Omental fat pad (tissue), 4 donors: ENCODE data around the gene SRRD. TPM values are rescaled to one million over a fixed set of nuclear protein-coding genes. Genes with fewer than 3 reads are reported as not detected.

Experiments used
- ATAC-seq: fragments of 150-250 bp; one replicate; pipeline ENCODE4 v1.9.1; 2016; ENCODE audit warnings: mild to moderate bottlenecking, moderate library complexity; ENCODE audit not compliant: low FRiP score
- DNase-seq: peaks from one replicate; pipeline ENCODE4 v3.0.0-alpha.2; 2019; ENCODE audit warnings: low spot score
- total RNA-seq, 4 donors: library from RNA; depleted of rRNA; stranded (reverse); fragments of >200 nt; gene quantifications; one replicate each; pipeline ENCODE4 v1.1.0, GENCODE V29; 2016
- TF ChIP-seq, protein P1 (sequence below), 3 donors: fragments of 450-650 bp; IDR thresholded peaks; one replicate each; pipeline ENCODE4 v1.5.1; 2016 to 2017; ENCODE audit warnings: antibody characterized with exemption in 3 of 3, mild to moderate bottlenecking in 3 of 3, moderate library complexity in 2 of 3

The SRRD gene
- total RNA-seq, 4 donors from 2014 or later: 9.8 to 22.1 (median 13.0) TPM

DNA sequence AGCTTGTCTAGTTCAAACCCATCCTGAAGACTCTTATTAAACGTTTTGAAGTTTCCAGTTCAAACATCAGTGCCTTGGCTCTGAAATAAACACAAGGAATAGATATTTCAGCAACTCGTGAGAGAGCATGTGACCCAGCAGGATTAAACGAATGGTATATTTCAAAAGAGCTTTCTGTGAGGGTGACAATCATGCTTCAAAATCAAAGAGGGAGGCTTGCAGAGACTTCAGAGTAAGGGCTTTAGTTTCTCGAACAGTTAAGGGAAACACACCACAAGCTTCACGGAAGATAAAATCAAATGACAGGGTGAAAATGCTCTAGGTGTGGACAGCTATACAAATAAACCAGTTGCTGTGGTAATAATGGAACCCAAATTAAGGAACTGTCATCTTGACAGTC, 1.5 kb upstream of the SRRD start:
- ATAC-seq (no peak), DNase-seq (no peak)
- TF ChIP-seq, protein P1, sequence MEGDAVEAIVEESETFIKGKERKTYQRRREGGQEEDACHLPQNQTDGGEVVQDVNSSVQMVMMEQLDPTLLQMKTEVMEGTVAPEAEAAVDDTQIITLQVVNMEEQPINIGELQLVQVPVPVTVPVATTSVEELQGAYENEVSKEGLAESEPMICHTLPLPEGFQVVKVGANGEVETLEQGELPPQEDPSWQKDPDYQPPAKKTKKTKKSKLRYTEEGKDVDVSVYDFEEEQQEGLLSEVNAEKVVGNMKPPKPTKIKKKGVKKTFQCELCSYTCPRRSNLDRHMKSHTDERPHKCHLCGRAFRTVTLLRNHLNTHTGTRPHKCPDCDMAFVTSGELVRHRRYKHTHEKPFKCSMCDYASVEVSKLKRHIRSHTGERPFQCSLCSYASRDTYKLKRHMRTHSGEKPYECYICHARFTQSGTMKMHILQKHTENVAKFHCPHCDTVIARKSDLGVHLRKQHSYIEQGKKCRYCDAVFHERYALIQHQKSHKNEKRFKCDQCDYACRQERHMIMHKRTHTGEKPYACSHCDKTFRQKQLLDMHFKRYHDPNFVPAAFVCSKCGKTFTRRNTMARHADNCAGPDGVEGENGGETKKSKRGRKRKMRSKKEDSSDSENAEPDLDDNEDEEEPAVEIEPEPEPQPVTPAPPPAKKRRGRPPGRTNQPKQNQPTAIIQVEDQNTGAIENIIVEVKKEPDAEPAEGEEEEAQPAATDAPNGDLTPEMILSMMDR (IDR thresholded peaks at IDR 0.05): no peak

DNA sequence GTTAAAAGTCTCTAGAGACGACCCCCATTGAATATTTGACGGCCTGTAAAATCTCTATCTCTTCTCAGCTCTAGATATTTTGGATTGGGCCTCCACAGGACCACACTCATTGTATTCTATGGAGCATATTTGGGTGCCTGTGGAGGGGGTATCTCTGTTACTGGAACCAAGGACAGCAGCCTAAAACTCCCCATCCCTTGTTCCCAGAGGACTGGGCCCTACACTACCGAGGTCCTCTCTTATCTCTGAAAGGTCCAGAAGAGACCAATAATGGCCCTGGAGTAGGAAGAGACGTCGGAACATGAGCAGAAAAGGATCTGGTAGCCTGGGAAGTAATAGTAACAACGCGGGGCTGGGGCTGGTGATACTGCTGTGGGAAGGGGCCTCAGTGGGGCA, 636 bp upstream of the SRRD start:
- TF ChIP-seq, protein P1 (IDR thresholded peaks at IDR 0.05): no peak
- ATAC-seq (peak; percentile 7), DNase-seq (no peak)

DNA sequence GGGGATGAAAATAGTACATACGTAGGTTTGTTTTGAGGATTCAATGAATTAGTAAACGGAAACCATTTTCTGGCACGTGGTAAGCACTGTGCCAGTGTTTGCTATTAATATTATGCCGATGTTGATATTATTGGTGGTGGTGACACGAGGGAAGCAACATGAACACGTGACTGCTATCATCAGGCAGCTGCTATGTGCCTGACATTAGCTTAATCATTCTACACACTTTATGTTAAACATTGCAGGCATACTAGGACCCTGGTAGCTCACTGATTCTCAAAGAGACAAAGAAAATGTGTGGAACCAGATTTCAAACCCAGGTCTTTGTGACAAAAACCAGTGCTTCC, 656 bp downstream of the SRRD start:
- TF ChIP-seq, protein P1 (IDR thresholded peaks at IDR 0.05): no peak
- DNase-seq (no peak), ATAC-seq (no peak)

DNA sequence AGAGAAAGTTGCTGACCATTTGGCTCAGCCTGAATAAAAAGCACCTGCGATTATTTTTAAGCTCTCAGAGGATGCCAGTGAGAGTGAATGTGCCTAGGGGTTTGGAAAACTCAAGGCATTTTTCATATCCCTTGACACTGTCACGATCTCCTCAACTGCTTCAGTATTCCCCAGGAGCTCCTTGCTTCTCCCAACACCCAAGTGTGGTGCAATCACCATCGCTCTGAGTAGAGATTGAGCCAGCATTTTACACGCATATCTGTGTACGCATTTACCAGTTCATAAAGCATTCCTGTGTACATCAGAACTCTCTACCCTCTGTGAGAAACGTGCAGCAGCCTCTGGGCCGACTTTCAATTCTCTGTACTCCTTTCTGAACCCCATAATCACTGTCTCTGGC, 1.3 kb downstream of the SRRD start:
- TF ChIP-seq, protein P1 (IDR thresholded peaks at IDR 0.05): no peak
- DNase-seq (no peak), ATAC-seq (no peak)

DNA sequence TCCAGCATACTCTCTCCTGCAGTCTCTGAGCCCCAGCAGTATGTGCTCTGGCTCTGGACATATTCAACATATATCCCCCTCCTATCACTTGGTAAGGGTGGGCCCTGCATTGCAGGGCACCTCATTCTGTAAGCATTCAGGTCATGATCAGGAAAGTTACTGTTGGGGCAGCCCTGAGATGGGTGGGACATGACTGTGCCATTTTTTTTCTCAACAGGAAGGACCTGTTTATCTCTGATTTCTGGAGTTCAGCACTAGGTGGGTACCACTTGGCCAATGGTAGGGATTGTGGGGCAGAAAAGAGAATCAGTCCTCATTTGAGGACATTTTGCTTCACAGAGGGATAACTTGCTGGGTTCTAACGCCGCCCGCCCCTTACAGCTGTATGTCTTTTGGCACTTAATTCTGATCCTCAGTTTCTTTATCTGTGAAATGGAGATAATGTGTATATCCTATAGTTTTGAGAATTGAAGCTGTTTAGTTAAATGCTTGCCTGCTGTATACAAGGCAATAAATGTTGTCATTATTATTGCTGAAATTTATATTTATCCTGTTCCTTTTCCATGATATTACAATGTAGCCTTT, 2.2 kb downstream of the SRRD start:
- ATAC-seq (no peak), DNase-seq (no peak)
- TF ChIP-seq, protein P1 (IDR thresholded peaks at IDR 0.05): no peak

DNA sequence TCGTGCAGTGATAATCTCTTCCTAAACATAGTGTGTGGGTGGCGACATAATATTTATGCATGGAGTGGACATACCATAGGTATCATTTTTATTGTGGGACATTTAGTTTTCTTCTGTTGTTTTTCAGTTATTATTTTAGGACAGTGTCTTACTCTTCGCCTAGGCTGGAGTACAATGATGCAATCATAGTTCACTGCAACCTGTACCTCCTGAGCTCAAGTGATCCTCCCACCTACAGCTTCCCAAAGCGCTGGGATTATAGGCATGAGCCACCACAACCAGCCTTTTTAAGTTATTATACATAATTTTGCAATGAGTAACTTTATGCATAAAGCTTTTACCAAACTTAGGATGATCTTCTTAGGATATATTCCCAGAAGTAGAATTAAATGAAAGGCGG, 2.7 kb downstream of the SRRD start:
- DNase-seq (no peak), ATAC-seq (no peak)
- TF ChIP-seq, protein P1 (IDR thresholded peaks at IDR 0.05): no peak

DNA sequence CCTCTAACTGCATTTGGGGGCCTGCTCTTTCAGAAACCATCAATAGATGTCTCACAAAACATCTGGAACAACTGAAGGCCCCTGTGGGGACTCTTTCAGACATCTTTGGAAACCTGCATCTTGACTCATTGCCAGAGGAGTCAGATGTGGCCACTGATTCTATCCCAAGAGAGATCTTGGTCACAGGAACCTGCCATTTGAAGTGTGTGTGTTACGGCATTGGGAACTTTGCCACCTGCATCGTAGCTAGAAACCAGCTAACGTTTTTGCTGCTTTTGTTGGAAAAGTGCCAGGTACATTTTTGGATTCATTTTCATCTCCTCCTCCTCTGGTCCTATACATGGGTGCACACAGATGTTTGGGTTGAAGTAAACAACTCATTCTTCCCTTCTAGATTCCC, 4.3 kb downstream of the SRRD start:
- DNase-seq: no peak
- TF ChIP-seq, protein P1 (IDR thresholded peaks at IDR 0.05): no peak
- ATAC-seq: no peak
